ENCODE data around the gene NAA80. TPM values are rescaled to one million over a fixed set of nuclear protein-coding genes. Genes with fewer than 3 reads are reported as not detected.

The NAA80 gene
- total and polyA plus RNA-seq, 7 donors = 6.8 to 12.8 (median 8.6) TPM

- Histone ChIP-seq H3K9me3 (no peaks in the 10 kb centered on the region), H3K27ac (peak overlapping the region; percentile 93), H3K27me3 (ENCODE audit: insufficient read depth in 3 of 3, low read length in 2 of 3) (no peaks in the 10 kb centered on the region), H3K36me3 (ENCODE audit: insufficient read depth in 1 of 2, low read depth in 1 of 2) (peaks cover 0 to 53% of the 10 kb centered on the region in 2 donors), H3K4me1 (peaks cover 54% of the 10 kb centered on the region), H3K4me3 (peak overlapping the region; percentile 90)
- TF ChIP-seq CTCF (IDR thresholded peaks at IDR 0.05) = no peak
- ATAC-seq (peak; percentile 75 to 83 (median 80)), DNase-seq (peak; percentile 81 to 90)
- WGBS, 3 donors = 0 to 1% (median 0%) methylated on average over 20 to 45 of the region's 45 CpGs
- intact Hi-C loops (cut with DNase I) = no loop called here
Measured at GRCh38 chr3:50320853-50321335, 21.7 kb upstream of the NAA80 start.

DNA sequence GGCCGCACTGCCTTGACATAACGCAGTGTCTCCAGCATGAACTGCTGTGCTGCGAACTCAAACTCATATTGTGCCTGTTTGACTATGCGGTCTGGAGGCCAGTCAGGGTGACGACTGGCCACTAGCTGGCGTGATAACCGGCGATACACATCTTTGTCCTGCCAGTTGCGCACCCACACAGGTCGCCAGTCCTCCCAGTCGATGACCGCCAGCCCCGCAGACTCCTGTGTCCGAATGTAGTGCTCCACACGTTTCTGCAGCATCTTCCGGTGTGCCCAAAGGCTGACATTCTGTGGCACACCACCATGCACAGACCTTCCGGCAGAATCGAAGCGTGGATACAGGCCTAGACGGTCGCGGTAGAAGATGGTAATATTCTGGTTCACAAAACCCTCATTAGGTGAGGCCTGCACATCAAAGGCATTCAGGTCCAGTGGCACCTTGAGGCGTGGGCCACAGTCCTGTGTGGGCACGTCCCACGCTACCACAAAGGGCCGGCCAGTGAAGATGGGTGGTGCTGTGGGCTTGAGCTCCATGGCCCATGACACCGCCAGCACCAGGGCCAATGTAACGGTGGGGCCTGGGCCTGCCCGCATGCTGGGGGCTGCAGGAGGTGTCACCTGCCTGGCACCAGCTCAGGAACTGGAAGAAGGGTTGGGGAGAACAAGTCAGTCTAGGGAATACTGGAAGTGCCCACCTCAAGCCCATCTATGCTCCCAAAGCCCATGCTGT is 20.9 kb upstream of the NAA80 start:
- Histone ChIP-seq H3K4me3 (peak overlapping the region; percentile 90), H3K27me3 (ENCODE audit: insufficient read depth in 3 of 3, low read length in 2 of 3) (no peaks in the 10 kb centered on the region), H3K9me3 (no peaks in the 10 kb centered on the region), H3K36me3 (ENCODE audit: insufficient read depth in 1 of 2, low read depth in 1 of 2) (peaks cover 0 to 47% of the 10 kb centered on the region in 2 donors), H3K4me1 (peaks cover 54% of the 10 kb centered on the region), H3K27ac (peak overlapping the region; percentile 93)
- no peak for TF ChIP-seq CTCF (IDR thresholded peaks at IDR 0.05)
- ATAC-seq (no peak), DNase-seq (peak in 1 of 2 donors; percentile 13)
- intact Hi-C loops (cut with DNase I) = no loop called here
- 69 to 72% (median 70%) methylated on average over 29 of the region's 29 CpGs for WGBS, 3 donors

GRCh38 chr3:50319181-50319893 is 20.1 kb upstream of the NAA80 start:
- intact Hi-C loops (cut with DNase I) = no loop called here
- H3K4me3 ChIP-seq = peak overlapping the region; percentile 90
- peaks cover 55% of the 10 kb centered on the region for H3K4me1 ChIP-seq
- peaks cover 0 to 42% of the 10 kb centered on the region in 2 donors for H3K36me3 ChIP-seq (ENCODE audit: insufficient read depth in 1 of 2, low read depth in 1 of 2)
- DNase-seq = peak in 1 of 2 donors; percentile 10
- no peaks in the 10 kb centered on the region for H3K9me3 ChIP-seq
- no peak for TF ChIP-seq CTCF (IDR thresholded peaks at IDR 0.05)
- no peaks in the 10 kb centered on the region for H3K27me3 ChIP-seq (ENCODE audit: insufficient read depth in 3 of 3, low read length in 2 of 3)
- no peak overlapping the region for H3K27ac ChIP-seq
- 68 to 83% (median 75%) methylated on average over 16 of the region's 16 CpGs for WGBS, 3 donors
- no peak for ATAC-seq

DNA sequence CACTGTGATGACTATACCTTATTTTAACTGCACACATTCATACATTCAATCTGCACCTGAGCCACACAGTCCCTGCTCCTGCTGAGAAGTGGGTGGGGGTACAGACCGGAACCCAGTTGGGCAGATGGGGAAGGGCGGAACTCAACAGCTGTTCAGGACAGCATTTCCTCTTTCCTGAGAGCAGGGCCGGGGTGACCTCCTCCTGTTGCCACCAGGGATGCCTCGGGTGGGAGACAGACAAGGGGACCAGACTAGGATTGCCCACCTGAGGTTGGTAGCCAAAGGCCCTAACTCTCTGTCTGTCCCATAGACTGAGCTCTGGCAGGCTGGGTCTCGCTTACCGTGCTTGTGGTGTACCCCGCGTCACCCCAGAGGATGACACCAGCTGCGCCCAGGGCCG is 19.4 kb upstream of the NAA80 start:
- H3K27ac ChIP-seq = no peak overlapping the region
- H3K27me3 ChIP-seq (ENCODE audit: insufficient read depth in 3 of 3, low read length in 2 of 3) = no peaks in the 10 kb centered on the region
- 68 to 74% (median 74%) methylated on average over 10 of the region's 10 CpGs for WGBS, 3 donors
- peak overlapping the region; percentile 90 for H3K4me3 ChIP-seq
- ATAC-seq = no peak
- DNase-seq = peak in 1 of 2 donors; percentile 15
- peaks cover 55% of the 10 kb centered on the region for H3K4me1 ChIP-seq
- no peak for TF ChIP-seq CTCF (IDR thresholded peaks at IDR 0.05)
- intact Hi-C loops (cut with DNase I) = no loop called here
- H3K9me3 ChIP-seq = no peaks in the 10 kb centered on the region
- H3K36me3 ChIP-seq (ENCODE audit: insufficient read depth in 1 of 2, low read depth in 1 of 2) = peaks cover 0 to 42% of the 10 kb centered on the region in 2 donors

Measured in psoas muscle (tissue), 8 donors.